GM12878 (cell line): ENCODE results near the gene MDN1. TPM values are rescaled to one million over a fixed set of nuclear protein-coding genes. Genes with fewer than 3 reads are reported as not detected.
"Not testable (repeated sequence)": the region's sequence is repeated elsewhere in the genome, so short reads cannot be mapped to it uniquely, and the experiment has no call there.

ENCODE experiments used
- ATAC-seq: fragments of 200-7000 bp; cut with Tn5 transposase; 3 replicates; pipeline ENCODE4 v1.9.1; 2020; ENCODE audit warnings: mild to moderate bottlenecking, moderate library complexity
- BruUV-seq: library from RNA; stranded (reverse); fragments of 400-500 nt; replicated peaks from 2 replicates; lab custom pipeline; 2021; lab: Mats Ljungman, UMichigan
- CTCF ChIA-PET: fragments of 300-600 bp; sonication (Branson Sonifier 250); formaldehyde crosslinking; extraction: SDS; loops from one replicate; lab custom pipeline; 2021; ENCODE audit warnings: inconsistent platforms; lab: Yijun Ruan, JAX
- POLR2A ChIA-PET: fragments of 350-600 bp; formaldehyde crosslinking; extraction: SDS; loops from one replicate; lab custom pipeline; 2021; ENCODE audit warnings: inconsistent platforms; lab: Charles Lee
- RAD21 ChIA-PET: fragments of 300-600 bp; sonication (Branson Sonifier 250); formaldehyde crosslinking; loops from one replicate; lab custom pipeline; 2023; ENCODE audit warnings: antibody characterized with exemption; ENCODE audit not compliant: unreplicated experiment; lab: Charles Lee
- SMC1A ChIA-PET: fragments of 300-600 bp; sonication (Branson Sonifier 250); formaldehyde crosslinking; loops from one replicate; lab custom pipeline; 2023; ENCODE audit not compliant: unreplicated experiment, uncharacterized antibody; lab: Charles Lee
- DNase-seq: peaks from one replicate; pipeline ENCODE4 v3.0.0-alpha.2; 2011; ENCODE audit warnings: low read depth, low spot score
- FAIRE-seq: peaks from 3 replicates; lab custom pipeline; 2011; peaks lifted over from hg19 to GRCh38; lab: Jason Lieb, UNC
- H2AFZ ChIP-seq: 2 replicates; pipeline ENCODE4 v1.6.0; 2011; ENCODE audit warnings: low read depth, low read length, control low read depth; ENCODE audit not compliant: control insufficient read depth
- H3K27ac ChIP-seq: 2 replicates; pipeline ENCODE4 v1.5.1; 2011; ENCODE audit warnings: control low read depth; ENCODE audit not compliant: control insufficient read depth, insufficient read depth
- H3K27me3 ChIP-seq, 2 experiments: replicated peaks in 1 of 2; 2 replicates each; pipeline versions ENCODE4 v1.6.0 to v1.6.1; 2011; ENCODE audit warnings: low read length in 1 of 2; ENCODE audit not compliant: control insufficient read depth in 2 of 2, insufficient read depth in 2 of 2
- H3K36me3 ChIP-seq, 2 experiments: 2 replicates each; pipeline ENCODE4 v1.5.1; 2011; ENCODE audit warnings: low read length in 1 of 2; ENCODE audit not compliant: control insufficient read depth in 2 of 2, insufficient read depth in 2 of 2
- H3K4me1 ChIP-seq: 2 replicates; pipeline ENCODE4 v1.6.1; 2011; ENCODE audit warnings: mild to moderate bottlenecking, low read length, moderate library complexity, mixed read lengths; ENCODE audit not compliant: control insufficient read depth, insufficient read depth
- H3K4me2 ChIP-seq: 2 replicates; pipeline ENCODE4 v1.6.0; 2011; ENCODE audit warnings: control low read depth; ENCODE audit not compliant: control insufficient read depth, insufficient read depth
- H3K4me3 ChIP-seq: fragments of 200-600 bp; sonication (generic); 2 replicates; pipeline ENCODE4 v1.5.1; 2016
- H3K79me2 ChIP-seq: 2 replicates; pipeline ENCODE4 v1.6.0; 2011; ENCODE audit warnings: low read length; ENCODE audit not compliant: control insufficient read depth, insufficient read depth
- H3K9ac ChIP-seq: 2 replicates; pipeline ENCODE4 v1.8.0; 2011; ENCODE audit warnings: low read length, control low read depth, mixed read lengths; ENCODE audit not compliant: control insufficient read depth, insufficient read depth
- H3K9me3 ChIP-seq: replicated peaks from 3 replicates; pipeline ENCODE4 v1.5.1; 2011; ENCODE audit warnings: mild to moderate bottlenecking, low read length; ENCODE audit not compliant: control insufficient read depth, insufficient read depth
- H4K20me1 ChIP-seq: 2 replicates; pipeline ENCODE4 v1.6.0; 2011; ENCODE audit not compliant: control insufficient read depth, insufficient read depth
- ASH2L ChIP-seq: fragments of 300-600, 200-600 bp; sonication (generic); IDR thresholded peaks from 2 replicates; pipeline ENCODE4 v1.6.1; 2017; ENCODE audit warnings: low read depth, mild to moderate bottlenecking, borderline replicate concordance
- ZNF217 ChIP-seq: fragments of 450-650 bp; IDR thresholded peaks from 2 replicates; pipeline ENCODE4 v1.6.1; 2017; ENCODE audit warnings: antibody characterized with exemption, mild to moderate bottlenecking
- WGBS: methylation state at CpG from one replicate; pipeline ENCODE4 v1.1.6; 2016; ENCODE audit warnings: low lambda C conversion rate; ENCODE audit not compliant: insufficient replicate concordance, insufficient coverage; ENCODE audit errors: missing lambda C conversion rate; 5-methylcytosine and 5-hydroxymethylcytosine counted together
- in situ Hi-C: fragments of 300-500 bp; cut with MboI; formaldehyde crosslinking; loops from 9 replicates; pipeline ENCODE4 v1.14.3; 2018; ENCODE audit warnings: mixed read lengths
- intact Hi-C: fragments of 100-400 bp; cut with micrococcal nuclease; formaldehyde crosslinking; loops from one replicate; pipeline ENCODE4 v1.14.2; 2022; ENCODE audit not compliant: unreplicated experiment
- polyA plus RNA-seq, 11 experiments: library from polyadenylated mRNA; depleted of rRNA in 4 of 11; unstranded in 6 of 11; stranded (reverse) in 5 of 11; fragments of >200 nt; fragmentation: Nextera tagmentation in 4 of 11; fragmentation: Illumina TruSeq in 1 of 11; extraction: Ambion mirVana in 4 of 11; extraction: Trizol in 1 of 11; gene quantifications; 1 replicate in 1 of 11; 2 replicates in 10 of 11; pipeline versions ENCODE4 v1.2.1 to v1.2.3, GENCODE V29; 2011 to 2016; ENCODE audit warnings: inconsistent platforms in 2 of 11, missing spikeins in 2 of 11, low read depth in 1 of 11
- total RNA-seq, 4 experiments: library from RNA; depleted of rRNA in 3 of 4; stranded (reverse); fragments of >200 nt in 3 of 4; fragmentation: Illumina TruSeq in 1 of 4; extraction: Trizol in 1 of 4; gene quantifications; 2 replicates each; pipeline versions ENCODE4 v1.2.1 to v1.2.3, GENCODE V29; 2013 to 2021
- TF ChIP-seq, protein P1 (sequence below): fragments of 450-650 bp; conservative IDR thresholded peaks from 2 replicates; pipeline ENCODE4 v1.6.1; 2017; ENCODE audit warnings: mild to moderate bottlenecking, moderate library complexity

MDN1 gene
- total and polyA plus RNA-seq, 10 of the 15 experiments (the other 5 are each of a cell fraction or from before 2014, with no cell fraction given), result 14.3 to 50.1 (median 22.1) TPM

DNA sequence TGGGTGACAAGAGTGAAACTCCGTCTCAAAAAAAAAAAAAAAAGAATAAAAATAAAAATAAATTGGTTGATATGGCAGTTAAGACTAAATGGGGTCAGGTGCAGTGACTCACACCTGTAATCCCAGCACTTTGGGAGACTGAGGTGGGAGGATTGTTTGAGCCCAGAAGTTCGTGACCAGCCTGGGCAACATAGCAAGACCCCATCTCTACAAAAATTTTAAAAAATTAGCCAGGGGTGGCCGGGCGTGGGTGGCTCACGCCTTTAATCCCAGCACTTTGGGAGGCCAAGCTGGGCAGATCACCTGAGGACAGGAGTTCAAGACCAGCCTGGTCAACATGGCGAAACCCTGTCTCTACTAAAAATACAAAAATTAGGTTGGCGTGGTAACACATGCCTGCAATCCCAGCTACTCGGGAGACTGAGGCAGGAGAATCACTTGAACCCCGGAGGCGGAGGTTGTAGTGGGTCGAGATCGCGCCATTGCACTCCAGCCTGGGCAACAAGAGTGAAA is 8.9 kb upstream of the MDN1 start:
- not testable (repeated sequence) for ATAC-seq

More for the DNA sequence above, 8.9 kb upstream of the MDN1 start:
- H3K36me3 ChIP-seq, H3K9me3 ChIP-seq, intact Hi-C loops, H4K20me1 ChIP-seq, in situ Hi-C loops, FAIRE-seq, BruUV-seq, H3K27me3 ChIP-seq, H3K4me1 ChIP-seq, DNase-seq: not testable (repeated sequence)
- ChIA-PET POLR2A (interaction anchor here (0.6 to 4.2 kb wide), 9 partner anchors 9 to 748 kb away, joined by 3 to 45 read pairs (median 4); partner anchors contain the start of genes LYRM2, MDN1 and PNRC1), RAD21 (interaction anchor here (1.0 to 2.3 kb wide), 6 partner anchors 8 to 45 kb away, joined by 3 to 20 read pairs (median 6); partner anchors contain the start of gene MDN1), SMC1A (interaction anchor here (0.8 to 2.0 kb wide), 4 partner anchors 9 to 39 kb away, joined by 4 to 20 read pairs (median 6); partner anchors contain the start of gene MDN1), CTCF (interaction anchor here (0.7 to 2.6 kb wide), 5 partner anchors 10 to 456 kb away, joined by 3 to 34 read pairs (median 4); partner anchors contain the start of gene MDN1)
- Histone ChIP-seq H3K27ac (peak overlapping the region; percentile 79), H2AFZ (peak overlapping the region; percentile 96), H3K79me2 (peaks cover 24% of the 10 kb centered on the region), H3K4me2 (peak overlapping the region; percentile 90), H3K4me3 (peak overlapping the region; percentile 87), H3K9ac (peak overlapping the region; percentile 91)
- TF ChIP-seq ASH2L (peak; percentile 45; the same call in 1 of the 2 replicates), ZNF217 (peak; percentile 57; the same call in 1 of the 2 replicates)
- TF ChIP-seq, protein P1, sequence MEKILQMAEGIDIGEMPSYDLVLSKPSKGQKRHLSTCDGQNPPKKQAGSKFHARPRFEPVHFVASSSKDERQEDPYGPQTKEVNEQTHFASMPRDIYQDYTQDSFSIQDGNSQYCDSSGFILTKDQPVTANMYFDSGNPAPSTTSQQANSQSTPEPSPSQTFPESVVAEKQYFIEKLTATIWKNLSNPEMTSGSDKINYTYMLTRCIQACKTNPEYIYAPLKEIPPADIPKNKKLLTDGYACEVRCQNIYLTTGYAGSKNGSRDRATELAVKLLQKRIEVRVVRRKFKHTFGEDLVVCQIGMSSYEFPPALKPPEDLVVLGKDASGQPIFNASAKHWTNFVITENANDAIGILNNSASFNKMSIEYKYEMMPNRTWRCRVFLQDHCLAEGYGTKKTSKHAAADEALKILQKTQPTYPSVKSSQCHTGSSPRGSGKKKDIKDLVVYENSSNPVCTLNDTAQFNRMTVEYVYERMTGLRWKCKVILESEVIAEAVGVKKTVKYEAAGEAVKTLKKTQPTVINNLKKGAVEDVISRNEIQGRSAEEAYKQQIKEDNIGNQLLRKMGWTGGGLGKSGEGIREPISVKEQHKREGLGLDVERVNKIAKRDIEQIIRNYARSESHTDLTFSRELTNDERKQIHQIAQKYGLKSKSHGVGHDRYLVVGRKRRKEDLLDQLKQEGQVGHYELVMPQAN, result 0 out of 2 replicates have a peak, but pooled peaks have one; percentile 39
- 9% methylated on average over 12 of the region's 13 CpGs for WGBS
